ENCODE data around the gene RNF114.
A peak's percentile ranks its signal among the peaks of the same experiment; 100 is the strongest.

Gene RNF114

DNA sequence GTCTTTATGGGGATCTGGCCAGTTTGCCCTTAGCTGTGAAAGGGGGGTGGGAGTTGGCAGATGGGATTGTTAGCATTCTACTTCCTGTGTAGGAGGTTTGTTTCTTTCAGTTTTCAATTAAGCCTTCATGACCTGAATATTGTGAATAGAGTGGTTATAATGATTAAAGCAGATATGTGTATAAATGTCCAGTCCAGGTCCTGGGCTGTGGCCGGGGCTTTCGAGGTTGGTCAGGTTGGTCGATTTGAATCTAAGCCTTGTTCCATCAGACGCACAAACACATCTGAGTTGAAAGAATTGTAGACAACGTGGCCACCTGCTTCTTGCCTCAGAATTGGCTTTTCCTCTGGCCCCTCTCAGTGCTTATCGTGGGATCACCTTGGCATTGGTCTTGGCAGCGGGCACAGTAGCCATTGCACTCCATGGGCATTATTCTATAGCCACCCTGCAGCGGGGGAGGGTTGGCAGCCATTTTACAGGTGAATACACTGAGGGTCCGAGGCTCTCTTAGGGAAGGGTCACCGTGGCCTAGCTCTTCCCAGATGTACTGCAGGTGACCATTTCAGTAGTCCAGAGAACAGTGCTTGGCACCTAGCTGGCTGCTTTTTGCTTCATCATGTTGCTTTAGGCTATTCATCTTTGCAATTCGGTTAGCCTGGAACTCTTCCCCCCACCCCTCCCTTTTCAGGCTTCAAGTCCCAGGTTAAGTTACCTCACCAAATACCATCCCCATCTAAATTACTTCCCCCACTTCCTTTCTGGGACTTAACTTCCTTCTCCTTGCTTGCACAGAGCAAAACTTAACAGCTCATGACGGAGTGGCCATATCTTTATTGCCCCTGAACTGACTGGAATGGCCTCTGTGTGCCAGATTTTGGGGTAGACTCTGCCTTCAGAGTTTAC lies 1.1 kb downstream of the RNF114 start:
- H3K4me3 ChIP-seq (ENCODE audit: low read length, poor library complexity, severe bottlenecking), result peak overlapping the region; percentile 87
- peaks cover 53% of the 10 kb centered on the region for H4K20me1 ChIP-seq (ENCODE audit: insufficient read depth, low read length, poor library complexity, severe bottlenecking)
- TF ChIP-seq, protein P1, sequence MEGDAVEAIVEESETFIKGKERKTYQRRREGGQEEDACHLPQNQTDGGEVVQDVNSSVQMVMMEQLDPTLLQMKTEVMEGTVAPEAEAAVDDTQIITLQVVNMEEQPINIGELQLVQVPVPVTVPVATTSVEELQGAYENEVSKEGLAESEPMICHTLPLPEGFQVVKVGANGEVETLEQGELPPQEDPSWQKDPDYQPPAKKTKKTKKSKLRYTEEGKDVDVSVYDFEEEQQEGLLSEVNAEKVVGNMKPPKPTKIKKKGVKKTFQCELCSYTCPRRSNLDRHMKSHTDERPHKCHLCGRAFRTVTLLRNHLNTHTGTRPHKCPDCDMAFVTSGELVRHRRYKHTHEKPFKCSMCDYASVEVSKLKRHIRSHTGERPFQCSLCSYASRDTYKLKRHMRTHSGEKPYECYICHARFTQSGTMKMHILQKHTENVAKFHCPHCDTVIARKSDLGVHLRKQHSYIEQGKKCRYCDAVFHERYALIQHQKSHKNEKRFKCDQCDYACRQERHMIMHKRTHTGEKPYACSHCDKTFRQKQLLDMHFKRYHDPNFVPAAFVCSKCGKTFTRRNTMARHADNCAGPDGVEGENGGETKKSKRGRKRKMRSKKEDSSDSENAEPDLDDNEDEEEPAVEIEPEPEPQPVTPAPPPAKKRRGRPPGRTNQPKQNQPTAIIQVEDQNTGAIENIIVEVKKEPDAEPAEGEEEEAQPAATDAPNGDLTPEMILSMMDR (conservative IDR thresholded peaks at IDR 0.05; ENCODE audit: low read length), result no peak
- TF ChIP-seq EZH2phosphoT487 (IDR thresholded peaks at IDR 0.05; ENCODE audit: borderline replicate concordance), result no peak
- no peaks in the 10 kb centered on the region for H3K27me3 ChIP-seq (ENCODE audit: insufficient read depth, low read length, poor library complexity, severe bottlenecking)
- peak overlapping the region; percentile 91 for H3K4me2 ChIP-seq (ENCODE audit: low read depth, low read length, poor library complexity, severe bottlenecking)
- peaks cover 14% of the 10 kb centered on the region; the same call in 1 of the 2 replicates for H3K36me3 ChIP-seq (ENCODE audit: insufficient read depth, low read length)
- H3K9me3 ChIP-seq (ENCODE audit: insufficient read depth, low read depth, low read length), result no peaks in the 10 kb centered on the region
- 0 out of 2 replicates have a peak overlapping the region, but pooled peaks have one; percentile 80 for H2AFZ ChIP-seq (ENCODE audit: low read length)
- H3K9ac ChIP-seq (ENCODE audit: low read depth, low read length, poor library complexity, severe bottlenecking), result peak overlapping the region; percentile 90
- no peaks in the 10 kb centered on the region for H3F3A ChIP-seq (ENCODE audit: low read depth)
- peaks cover 68% of the 10 kb centered on the region for H3K79me2 ChIP-seq (ENCODE audit: insufficient read depth, low read length)
- peaks cover 55% of the 10 kb centered on the region for H3K4me1 ChIP-seq (ENCODE audit: insufficient read depth, low read length, poor library complexity, severe bottlenecking)
- no peaks in the 10 kb centered on the region for H3K9me2 ChIP-seq (replicated peaks; ENCODE audit: low read depth, low read length)

DNA sequence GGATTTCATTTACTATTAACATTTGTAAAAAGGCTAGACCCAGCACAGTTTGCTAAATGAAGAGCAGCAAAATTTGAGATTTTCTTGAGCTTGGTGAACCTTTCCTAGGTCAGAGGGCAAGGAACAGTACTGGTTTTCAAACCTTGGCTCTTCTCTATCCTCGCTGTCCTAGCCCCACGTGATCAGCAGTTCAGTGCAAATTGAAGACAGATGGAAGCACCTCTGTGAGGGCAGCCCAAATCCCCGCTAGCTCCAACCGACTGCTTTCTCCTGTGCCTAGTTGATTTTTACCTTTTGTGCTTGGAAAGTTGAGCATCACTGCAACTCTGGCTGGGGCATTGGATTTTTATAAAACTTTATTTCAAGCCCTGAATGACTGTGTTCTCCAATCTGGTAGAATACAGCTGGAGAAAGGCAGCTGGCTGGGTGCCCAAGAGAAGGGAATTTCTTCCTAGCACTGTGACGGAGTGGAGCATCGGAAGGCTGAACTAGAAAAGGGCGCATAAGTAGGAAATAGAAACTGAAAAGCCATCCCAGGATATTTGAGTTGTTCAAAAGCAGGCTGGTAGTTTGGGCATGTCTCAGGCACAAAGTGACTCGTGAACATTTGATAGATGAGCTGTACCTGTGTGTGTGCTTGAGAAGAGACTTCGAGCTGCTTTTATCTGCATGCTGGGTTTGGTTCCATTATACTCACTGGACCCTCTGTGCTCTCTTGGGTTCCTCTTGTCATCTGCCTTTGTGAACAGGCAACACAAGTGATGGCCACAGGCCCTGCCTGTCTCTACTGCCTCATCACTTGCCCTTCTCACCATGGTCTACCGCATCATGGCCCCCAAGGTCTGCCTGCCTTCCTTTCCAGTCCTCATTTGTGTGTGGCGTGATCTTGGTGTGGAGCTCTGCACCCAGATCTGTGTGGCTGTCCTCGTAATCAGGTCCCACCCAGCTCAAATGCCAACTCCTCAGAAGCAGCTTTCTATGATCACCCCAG lies 2.3 kb downstream of the RNF114 start:
- H3K4me2 ChIP-seq (ENCODE audit: low read depth, low read length, poor library complexity, severe bottlenecking), result peak overlapping the region; percentile 91
- H4K20me1 ChIP-seq (ENCODE audit: insufficient read depth, low read length, poor library complexity, severe bottlenecking), result peaks cover 55% of the 10 kb centered on the region
- H3K9me3 ChIP-seq (ENCODE audit: insufficient read depth, low read depth, low read length), result no peaks in the 10 kb centered on the region
- H2AFZ ChIP-seq (ENCODE audit: low read length), result no peak overlapping the region
- peaks cover 79% of the 10 kb centered on the region for H3K79me2 ChIP-seq (ENCODE audit: insufficient read depth, low read length)
- H3K36me3 ChIP-seq (ENCODE audit: insufficient read depth, low read length), result peaks cover 14% of the 10 kb centered on the region; the same call in 1 of the 2 replicates
- H3K27me3 ChIP-seq (ENCODE audit: insufficient read depth, low read length, poor library complexity, severe bottlenecking), result no peaks in the 10 kb centered on the region
- peak overlapping the region; percentile 87 for H3K4me3 ChIP-seq (ENCODE audit: low read length, poor library complexity, severe bottlenecking)
- H3K9me2 ChIP-seq (replicated peaks; ENCODE audit: low read depth, low read length), result no peaks in the 10 kb centered on the region
- peak overlapping the region; percentile 90 for H3K9ac ChIP-seq (ENCODE audit: low read depth, low read length, poor library complexity, severe bottlenecking)
- peaks cover 60% of the 10 kb centered on the region for H3K4me1 ChIP-seq (ENCODE audit: insufficient read depth, low read length, poor library complexity, severe bottlenecking)
- no peak for TF ChIP-seq EZH2phosphoT487 (IDR thresholded peaks at IDR 0.05; ENCODE audit: borderline replicate concordance)
- TF ChIP-seq, protein P1 (conservative IDR thresholded peaks at IDR 0.05; ENCODE audit: low read length), result no peak
- no peaks in the 10 kb centered on the region for H3F3A ChIP-seq (ENCODE audit: low read depth)

GRCh38 chr20:49941456-49941855 lies 5.3 kb downstream of the RNF114 start:
- no peak overlapping the region for H3K9ac ChIP-seq (ENCODE audit: low read depth, low read length, poor library complexity, severe bottlenecking)
- no peaks in the 10 kb centered on the region for H3K27me3 ChIP-seq (ENCODE audit: insufficient read depth, low read length, poor library complexity, severe bottlenecking)
- H3K4me1 ChIP-seq (ENCODE audit: insufficient read depth, low read length, poor library complexity, severe bottlenecking), result peaks cover 52% of the 10 kb centered on the region
- TF ChIP-seq EZH2phosphoT487 (IDR thresholded peaks at IDR 0.05; ENCODE audit: borderline replicate concordance), result no peak
- TF ChIP-seq, protein P1 (conservative IDR thresholded peaks at IDR 0.05; ENCODE audit: low read length), result no peak
- H3F3A ChIP-seq (ENCODE audit: low read depth), result no peaks in the 10 kb centered on the region
- peak overlapping the region; percentile 5 for H3K4me3 ChIP-seq (ENCODE audit: low read length, poor library complexity, severe bottlenecking)
- H3K36me3 ChIP-seq (ENCODE audit: insufficient read depth, low read length), result peaks cover 36% of the 10 kb centered on the region; the same call in 1 of the 2 replicates
- no peaks in the 10 kb centered on the region for H3K9me2 ChIP-seq (replicated peaks; ENCODE audit: low read depth, low read length)
- peak overlapping the region; percentile 43 for H3K4me2 ChIP-seq (ENCODE audit: low read depth, low read length, poor library complexity, severe bottlenecking)
- H3K9me3 ChIP-seq (ENCODE audit: insufficient read depth, low read depth, low read length), result no peaks in the 10 kb centered on the region
- H4K20me1 ChIP-seq (ENCODE audit: insufficient read depth, low read length, poor library complexity, severe bottlenecking), result peaks cover 59% of the 10 kb centered on the region
- no peak overlapping the region for H2AFZ ChIP-seq (ENCODE audit: low read length)
- H3K79me2 ChIP-seq (ENCODE audit: insufficient read depth, low read length), result peaks cover 84% of the 10 kb centered on the region
